Measurements from ENCODE around the gene XPO5.
"Not testable (repeated sequence)": the region's sequence is repeated elsewhere in the genome, so short reads cannot be mapped to it uniquely, and the experiment has no call there.

Gene XPO5

GRCh38 chr6:43575772-43576551 lies at the start of gene XPO5, which contains the start of gene POLH:
TSS of gene XPO5 (minus strand) at chr6:43576038. CDS start at chr6:43575864, 174 bp downstream.
TSS of gene POLH (plus strand) at chr6:43576185. CDS start at chr6:43582320, 6,135 bp downstream.
- FAIRE-seq = no peak

GRCh38 chr6:43625393-43625992 lies 49.7 kb upstream of the XPO5 start:
- no peak for FAIRE-seq

- FAIRE-seq = no peak
These were observed 49.0 kb upstream of the XPO5 start for GRCh38 chr6:43624786-43625288.

GRCh38 chr6:43623880-43624785 lies 48.3 kb upstream of the XPO5 start:
- no peak for FAIRE-seq

- FAIRE-seq = no peak
These were observed 46.7 kb upstream of the XPO5 start for GRCh38 chr6:43622541-43622940.

- no peak for FAIRE-seq
These were observed 46.0 kb upstream of the XPO5 start for GRCh38 chr6:43621836-43622180.

GRCh38 chr6:43621078-43621835 lies 45.4 kb upstream of the XPO5 start:
- FAIRE-seq = no peak

GRCh38 chr6:43616725-43617472 lies 41.1 kb upstream of the XPO5 start:
- FAIRE-seq = no peak

GRCh38 chr6:43614396-43614730 lies 38.5 kb upstream of the XPO5 start:
- FAIRE-seq = no peak

GRCh38 chr6:43613721-43614395 lies 38.0 kb upstream of the XPO5 start:
- FAIRE-seq = no peak

- FAIRE-seq = no peak
These were observed 34.6 kb upstream of the XPO5 start for GRCh38 chr6:43610431-43610830.

GRCh38 chr6:43609402-43609801 lies 33.6 kb upstream of the XPO5 start:
- no peak for FAIRE-seq

- no peak for FAIRE-seq
These were observed 33.0 kb upstream of the XPO5 start for GRCh38 chr6:43608807-43609206.

- FAIRE-seq = peak; percentile 42
These were observed 32.5 kb upstream of the XPO5 start for GRCh38 chr6:43608310-43608763.

GRCh38 chr6:43606019-43606418 lies 30.2 kb upstream of the XPO5 start:
- no peak for FAIRE-seq

- FAIRE-seq = no peak
These were observed 28.3 kb upstream of the XPO5 start for GRCh38 chr6:43604174-43604573.

GRCh38 chr6:43600595-43600994 lies 24.8 kb upstream of the XPO5 start:
- no peak for FAIRE-seq

GRCh38 chr6:43593938-43594337 lies 18.1 kb upstream of the XPO5 start:
- no peak for FAIRE-seq

- not testable (repeated sequence) for FAIRE-seq
These were observed 13.7 kb upstream of the XPO5 start for GRCh38 chr6:43589564-43589963.

GRCh38 chr6:43588194-43588593 lies 12.4 kb upstream of the XPO5 start:
- FAIRE-seq = no peak

- FAIRE-seq = no peak
These were observed 9.2 kb upstream of the XPO5 start for GRCh38 chr6:43584892-43585570.
